ENCODE measurements around the gene KCTD19.
"Not testable (repeated sequence)": the region's sequence is repeated elsewhere in the genome, so short reads cannot be mapped to it uniquely, and the experiment has no call there.

Gene KCTD19

DNA sequence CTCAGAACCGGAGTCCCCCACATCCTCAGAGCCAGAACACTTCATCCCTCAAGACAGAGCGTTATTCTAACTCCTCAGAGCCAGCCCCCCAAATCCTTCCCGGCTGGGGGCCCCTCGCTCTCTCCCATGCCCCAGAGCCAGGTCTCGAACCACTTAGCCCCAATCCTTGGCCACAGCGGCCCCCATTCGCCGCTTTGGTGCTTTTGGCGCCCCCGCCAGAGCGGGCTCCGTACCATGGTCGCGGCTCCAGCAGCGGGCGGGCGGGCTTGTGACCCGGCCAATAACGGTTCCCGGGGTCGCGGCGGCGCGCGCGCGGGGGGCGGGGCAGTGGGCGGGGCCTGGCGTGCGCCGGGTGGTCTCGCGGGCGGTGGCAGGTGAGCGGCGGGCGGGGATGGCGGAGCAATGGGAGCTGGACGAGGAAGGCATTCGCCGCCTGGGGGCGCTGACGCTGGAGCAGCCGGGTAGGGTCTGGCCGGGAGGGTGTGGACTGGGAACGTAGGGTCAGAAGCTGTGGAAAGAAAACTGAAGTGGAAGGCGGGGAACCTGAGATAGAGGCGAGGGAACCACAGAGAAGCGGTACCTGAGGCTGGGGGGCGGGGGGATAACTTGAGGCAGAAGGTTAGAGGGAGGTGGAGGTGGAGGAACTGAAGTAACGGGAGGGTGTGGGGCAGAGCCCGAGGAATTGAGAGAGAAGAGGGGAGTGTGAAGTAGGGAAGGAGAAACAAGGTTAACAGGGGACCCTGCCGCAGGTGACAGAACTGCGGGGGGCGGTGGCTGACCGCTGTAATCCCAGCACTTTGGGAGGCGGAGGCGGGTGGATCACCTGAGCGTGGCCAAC is at the start of gene KCTD19, which contains the start of gene LRRC36:
Gene KCTD19 (minus strand): TSS at position 270 of the 838 bp plus-strand sequence. CDS start 34 bp downstream, at position 236.
Gene LRRC36 (plus strand): TSS at position 344 of the 838 bp plus-strand sequence. CDS start 48 bp downstream, at position 392.
- peak within 1 kb of the TSS; percentile 64 for H3K4me3 ChIP-seq (ENCODE audit: low read depth, low read length)
- H3K36me3 ChIP-seq (ENCODE audit: control insufficient read depth, insufficient read depth, low read length) = no peaks in the 10 kb centered on the region
- H3K4me1 ChIP-seq (ENCODE audit: control insufficient read depth, insufficient read depth, low read length) = no peaks in the 10 kb centered on the region
- H3K9me3 ChIP-seq (ENCODE audit: control insufficient read depth, insufficient read depth, low read length) = no peaks in the 10 kb centered on the region
- peaks cover 7% of the 10 kb centered on the region for H3K27me3 ChIP-seq (ENCODE audit: control insufficient read depth, insufficient read depth, low read length)
- H3K9ac ChIP-seq (ENCODE audit: low read depth, low read length) = peak within 1 kb of the TSS; percentile 32

- not testable (repeated sequence) for H3K36me3 ChIP-seq (ENCODE audit: control insufficient read depth, insufficient read depth, low read length); H3K27me3 ChIP-seq (ENCODE audit: control insufficient read depth, insufficient read depth, low read length)
Observed at GRCh38 chr16:67376012-67376411, 49.5 kb upstream of the KCTD19 start.

GRCh38 chr16:67372664-67373063 is 46.1 kb upstream of the KCTD19 start:
- no peaks in the 10 kb centered on the region for H3K4me1 ChIP-seq (ENCODE audit: control insufficient read depth, insufficient read depth, low read length)
- no peaks in the 10 kb centered on the region for H3K36me3 ChIP-seq (ENCODE audit: control insufficient read depth, insufficient read depth, low read length)
- H3K4me3 ChIP-seq (ENCODE audit: low read depth, low read length) = no peak overlapping the region
- no peak overlapping the region for H3K9ac ChIP-seq (ENCODE audit: low read depth, low read length)
- no peaks in the 10 kb centered on the region for H3K9me3 ChIP-seq (ENCODE audit: control insufficient read depth, insufficient read depth, low read length)
- H3K27me3 ChIP-seq (ENCODE audit: control insufficient read depth, insufficient read depth, low read length) = peaks cover 10% of the 10 kb centered on the region

More at GRCh38 chr16:67376012-67376411, 49.5 kb upstream of the KCTD19 start:
- H3K9ac ChIP-seq (ENCODE audit: low read depth, low read length); H3K4me1 ChIP-seq (ENCODE audit: control insufficient read depth, insufficient read depth, low read length); H3K9me3 ChIP-seq (ENCODE audit: control insufficient read depth, insufficient read depth, low read length); H3K4me3 ChIP-seq (ENCODE audit: low read depth, low read length): not testable (repeated sequence)

DNA sequence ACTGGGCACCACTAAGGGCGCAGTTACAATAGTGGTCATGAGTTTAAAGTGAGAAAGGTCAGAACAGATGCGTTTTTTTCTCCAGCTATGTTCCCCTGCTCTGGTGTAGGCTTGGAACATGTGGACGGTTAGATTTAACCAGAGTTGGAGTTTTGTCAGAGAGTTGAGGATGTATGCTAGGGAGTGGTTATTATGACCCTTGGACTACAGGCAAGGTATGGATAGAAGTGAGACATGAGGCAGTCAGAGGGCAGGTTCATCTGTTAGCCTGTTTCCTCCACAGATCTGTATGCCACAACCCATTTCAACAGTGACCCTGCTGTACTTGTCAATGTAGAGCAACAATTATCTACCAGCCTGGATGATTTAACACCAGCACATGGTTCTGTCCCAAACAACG is 44.1 kb upstream of the KCTD19 start:
- no peaks in the 10 kb centered on the region for H3K9me3 ChIP-seq (ENCODE audit: control insufficient read depth, insufficient read depth, low read length)
- H3K36me3 ChIP-seq (ENCODE audit: control insufficient read depth, insufficient read depth, low read length) = no peaks in the 10 kb centered on the region
- no peaks in the 10 kb centered on the region for H3K4me1 ChIP-seq (ENCODE audit: control insufficient read depth, insufficient read depth, low read length)
- H3K4me3 ChIP-seq (ENCODE audit: low read depth, low read length) = no peak overlapping the region
- no peak overlapping the region for H3K9ac ChIP-seq (ENCODE audit: low read depth, low read length)
- peaks cover 10% of the 10 kb centered on the region for H3K27me3 ChIP-seq (ENCODE audit: control insufficient read depth, insufficient read depth, low read length)

GRCh38 chr16:67364600-67365235 is 38.2 kb upstream of the KCTD19 start:
- no peaks in the 10 kb centered on the region for H3K4me1 ChIP-seq (ENCODE audit: control insufficient read depth, insufficient read depth, low read length)
- no peak overlapping the region for H3K4me3 ChIP-seq (ENCODE audit: low read depth, low read length)
- H3K27me3 ChIP-seq (ENCODE audit: control insufficient read depth, insufficient read depth, low read length) = peaks cover 11% of the 10 kb centered on the region
- H3K9me3 ChIP-seq (ENCODE audit: control insufficient read depth, insufficient read depth, low read length) = no peaks in the 10 kb centered on the region
- no peak overlapping the region for H3K9ac ChIP-seq (ENCODE audit: low read depth, low read length)
- H3K36me3 ChIP-seq (ENCODE audit: control insufficient read depth, insufficient read depth, low read length) = no peaks in the 10 kb centered on the region

DNA sequence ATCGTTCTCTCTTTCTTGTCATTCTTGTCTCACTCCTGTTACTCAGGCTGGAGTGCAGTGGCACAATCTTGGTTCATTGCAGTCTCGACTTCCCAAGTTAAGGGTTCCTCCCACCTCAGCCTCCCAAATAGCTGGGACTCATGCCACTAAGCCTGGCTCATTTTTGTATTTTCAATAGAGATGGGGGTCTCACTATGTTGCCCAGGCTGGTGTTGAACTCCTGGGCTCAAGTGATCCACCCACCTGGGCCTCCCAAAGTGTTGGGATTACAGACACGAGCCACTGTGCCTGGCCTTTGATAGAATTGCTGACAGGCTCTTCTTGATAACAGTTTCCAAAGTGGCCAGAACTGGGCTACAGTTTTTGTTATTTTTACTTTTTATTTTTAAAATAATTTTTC is 34.5 kb upstream of the KCTD19 start:
- Histone ChIP-seq H3K36me3 (ENCODE audit: control insufficient read depth, insufficient read depth, low read length) (no peaks in the 10 kb centered on the region), H3K9me3 (ENCODE audit: control insufficient read depth, insufficient read depth, low read length) (no peaks in the 10 kb centered on the region), H3K9ac (ENCODE audit: low read depth, low read length) (no peak overlapping the region), H3K27me3 (ENCODE audit: control insufficient read depth, insufficient read depth, low read length) (peaks cover 5% of the 10 kb centered on the region), H3K4me1 (ENCODE audit: control insufficient read depth, insufficient read depth, low read length) (no peaks in the 10 kb centered on the region), H3K4me3 (ENCODE audit: low read depth, low read length) (no peak overlapping the region)

- H3K9me3 ChIP-seq (ENCODE audit: control insufficient read depth, insufficient read depth, low read length); H3K27me3 ChIP-seq (ENCODE audit: control insufficient read depth, insufficient read depth, low read length); H3K4me1 ChIP-seq (ENCODE audit: control insufficient read depth, insufficient read depth, low read length); H3K9ac ChIP-seq (ENCODE audit: low read depth, low read length); H3K36me3 ChIP-seq (ENCODE audit: control insufficient read depth, insufficient read depth, low read length); H3K4me3 ChIP-seq (ENCODE audit: low read depth, low read length): not testable (repeated sequence)
Observed at GRCh38 chr16:67359540-67360269, 33.2 kb upstream of the KCTD19 start.

DNA sequence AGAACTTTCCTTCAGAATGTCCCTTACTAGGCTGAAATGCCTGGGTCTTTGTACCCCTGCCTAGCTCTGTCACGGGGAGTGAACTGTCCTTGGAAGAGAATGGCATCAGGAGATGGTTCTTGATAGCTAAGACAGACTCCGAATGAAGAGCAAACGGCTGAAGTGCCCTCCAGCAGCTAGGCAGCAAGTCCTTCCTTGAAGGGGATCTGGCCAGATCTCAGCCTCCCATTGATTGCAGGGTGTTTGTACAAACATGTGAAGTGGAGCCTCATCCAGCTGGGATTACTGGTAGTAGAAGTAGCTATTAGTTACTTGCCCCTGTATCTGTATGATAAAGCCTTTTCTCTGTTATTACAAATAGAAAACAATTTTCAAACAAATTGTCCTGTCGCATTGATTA is 31.0 kb upstream of the KCTD19 start:
- Histone ChIP-seq H3K4me1 (ENCODE audit: control insufficient read depth, insufficient read depth, low read length) (no peaks in the 10 kb centered on the region), H3K27me3 (ENCODE audit: control insufficient read depth, insufficient read depth, low read length) (no peaks in the 10 kb centered on the region), H3K4me3 (ENCODE audit: low read depth, low read length) (no peak overlapping the region)

DNA sequence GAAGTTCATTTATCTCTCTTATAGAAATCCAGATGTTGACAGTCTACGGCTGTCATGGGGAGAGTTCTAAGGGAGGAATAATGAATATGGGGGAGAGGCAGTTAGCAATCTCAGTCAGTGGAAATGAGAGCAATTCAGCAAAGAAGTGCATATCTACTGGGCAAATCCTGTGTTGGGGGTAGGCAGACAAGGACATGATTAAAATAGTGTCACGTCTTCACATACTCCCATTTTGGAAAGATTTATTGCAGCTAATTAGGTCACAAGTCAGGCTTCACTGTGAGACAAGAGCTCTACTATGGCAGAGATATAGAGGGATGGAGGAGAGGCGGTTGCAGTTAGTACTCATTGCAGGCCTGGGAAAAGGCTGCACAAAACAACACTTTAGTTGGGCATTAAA is 29.9 kb upstream of the KCTD19 start:
- no peaks in the 10 kb centered on the region for H3K9me3 ChIP-seq (ENCODE audit: control insufficient read depth, insufficient read depth, low read length)
- H3K9ac ChIP-seq (ENCODE audit: low read depth, low read length) = no peak overlapping the region
- no peaks in the 10 kb centered on the region for H3K27me3 ChIP-seq (ENCODE audit: control insufficient read depth, insufficient read depth, low read length)
- H3K4me1 ChIP-seq (ENCODE audit: control insufficient read depth, insufficient read depth, low read length) = no peaks in the 10 kb centered on the region
- H3K4me3 ChIP-seq (ENCODE audit: low read depth, low read length) = no peak overlapping the region
- no peaks in the 10 kb centered on the region for H3K36me3 ChIP-seq (ENCODE audit: control insufficient read depth, insufficient read depth, low read length)

More for the DNA sequence above, 31.0 kb upstream of the KCTD19 start:
- no peak overlapping the region for H3K9ac ChIP-seq (ENCODE audit: low read depth, low read length)
- H3K36me3 ChIP-seq (ENCODE audit: control insufficient read depth, insufficient read depth, low read length) = no peaks in the 10 kb centered on the region
- H3K9me3 ChIP-seq (ENCODE audit: control insufficient read depth, insufficient read depth, low read length) = no peaks in the 10 kb centered on the region

DNA sequence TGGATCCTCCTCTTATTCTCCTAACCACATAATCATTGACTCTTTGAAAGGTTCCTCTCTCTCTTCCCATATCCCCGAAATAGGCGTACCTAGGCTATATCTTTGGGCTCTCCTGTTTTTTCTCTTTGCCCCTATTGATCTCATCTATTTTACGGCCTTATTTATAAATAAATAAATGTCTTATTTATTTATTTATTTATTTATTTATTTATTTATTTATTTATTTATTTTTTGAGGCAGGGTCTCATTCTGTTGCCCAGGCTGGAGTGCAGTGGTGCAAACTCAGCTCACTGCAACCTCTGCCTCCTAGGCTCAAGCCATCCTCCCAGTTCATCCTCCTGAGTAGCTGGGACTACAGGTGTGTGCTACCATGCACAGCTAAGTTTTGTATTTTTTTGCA is 25.9 kb upstream of the KCTD19 start:
- not testable (repeated sequence) for H3K9me3 ChIP-seq (ENCODE audit: control insufficient read depth, insufficient read depth, low read length); H3K27me3 ChIP-seq (ENCODE audit: control insufficient read depth, insufficient read depth, low read length); H3K4me3 ChIP-seq (ENCODE audit: low read depth, low read length); H3K9ac ChIP-seq (ENCODE audit: low read depth, low read length); H3K4me1 ChIP-seq (ENCODE audit: control insufficient read depth, insufficient read depth, low read length); H3K36me3 ChIP-seq (ENCODE audit: control insufficient read depth, insufficient read depth, low read length)

DNA sequence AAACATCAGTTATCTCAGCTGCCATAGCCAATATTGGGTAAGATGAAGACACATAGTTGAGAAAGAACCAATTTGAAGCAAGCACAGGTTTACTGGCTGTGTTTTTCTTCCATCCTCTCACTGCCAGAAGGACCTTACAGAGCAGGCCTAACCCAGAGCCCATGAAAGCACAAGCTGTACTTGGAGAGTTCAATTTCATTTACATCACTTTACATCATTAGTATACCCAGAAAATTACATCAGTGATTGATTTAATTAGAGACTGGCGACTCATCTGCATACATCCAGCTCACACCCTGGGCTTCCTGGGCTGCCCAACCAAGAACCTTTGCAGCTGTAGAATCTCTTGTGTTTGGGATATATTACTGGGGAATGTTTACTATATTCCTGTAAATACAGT is 23.8 kb upstream of the KCTD19 start:
- Histone ChIP-seq H3K4me1 (ENCODE audit: control insufficient read depth, insufficient read depth, low read length) (no peaks in the 10 kb centered on the region), H3K4me3 (ENCODE audit: low read depth, low read length) (no peak overlapping the region), H3K36me3 (ENCODE audit: control insufficient read depth, insufficient read depth, low read length) (no peaks in the 10 kb centered on the region), H3K9me3 (ENCODE audit: control insufficient read depth, insufficient read depth, low read length) (no peaks in the 10 kb centered on the region), H3K27me3 (ENCODE audit: control insufficient read depth, insufficient read depth, low read length) (no peaks in the 10 kb centered on the region), H3K9ac (ENCODE audit: low read depth, low read length) (no peak overlapping the region)

Measured in iPS-15b (cell line).